ENCODE data around the gene USHBP1.

GRCh38 chr19:17275441-17276175 lies 11.1 kb upstream of the USHBP1 start:
- TF ChIP-seq CTCF (IDR thresholded peaks at IDR 0.05): no peak
- TF ChIP-seq POLR2A (IDR thresholded peaks at IDR 0.05): no peak

Measured in lower leg skin (tissue), 3 donors.